Smooth muscle cell (in vitro differentiated cells): Measurements from ENCODE around the gene CPNE7. TPM values are rescaled to one million over a fixed set of nuclear protein-coding genes. Genes with fewer than 3 reads are reported as not detected.
"Not testable (repeated sequence)": the region's sequence is repeated elsewhere in the genome, so short reads cannot be mapped to it uniquely, and the experiment has no call there.

Experiments
- DNase-seq: peaks from one replicate; lab custom pipeline; 2025; ENCODE audit not compliant: unreplicated experiment; lab: John Stamatoyannopoulos, UW
- H2AFZ ChIP-seq: fragments of 200-600 bp; sonication (generic); 2 replicates; pipeline ENCODE4 v1.6.0; 2016; ENCODE audit warnings: antibody characterized with exemption, low read depth, mild to moderate bottlenecking
- H3F3A ChIP-seq: fragments of 200-600 bp; sonication (generic); 2 replicates; pipeline ENCODE4 v1.6.0; 2017; ENCODE audit warnings: antibody characterized with exemption, low read depth
- H3K27ac ChIP-seq: fragments of 200-600 bp; sonication (generic); 2 replicates; pipeline ENCODE4 v1.5.1; 2016; ENCODE audit warnings: low read depth, mild to moderate bottlenecking
- H3K27me3 ChIP-seq: fragments of 200-600 bp; sonication (generic); 2 replicates; pipeline ENCODE4 v1.6.1; 2016; ENCODE audit warnings: low read depth, mild to moderate bottlenecking
- H3K36me3 ChIP-seq: fragments of 200-600 bp; sonication (generic); 2 replicates; pipeline ENCODE4 v1.5.1; 2016; ENCODE audit warnings: low read depth
- H3K4me1 ChIP-seq: fragments of 200-600 bp; sonication (generic); 2 replicates; pipeline ENCODE4 v1.5.1; 2016; ENCODE audit warnings: low read depth
- H3K4me2 ChIP-seq: fragments of 200-600 bp; sonication (generic); 2 replicates; pipeline ENCODE4 v1.6.0; 2016; ENCODE audit warnings: mild to moderate bottlenecking
- H3K4me3 ChIP-seq: fragments of 200-600 bp; sonication (generic); 2 replicates; pipeline ENCODE4 v1.5.1; 2016; ENCODE audit warnings: mild to moderate bottlenecking
- H3K79me2 ChIP-seq: fragments of 200-600 bp; sonication (generic); 2 replicates; pipeline ENCODE4 v1.6.0; 2016; ENCODE audit warnings: low read depth, mild to moderate bottlenecking
- H3K9ac ChIP-seq: fragments of 200-600 bp; sonication (generic); 2 replicates; pipeline ENCODE4 v1.6.0; 2016; ENCODE audit warnings: low read depth
- H3K9me3 ChIP-seq: fragments of 200-600 bp; sonication (generic); replicated peaks from 2 replicates; pipeline ENCODE4 v1.5.1; 2016; ENCODE audit warnings: low read depth
- H4K20me1 ChIP-seq: fragments of 200-600 bp; sonication (generic); 2 replicates; pipeline ENCODE4 v1.6.0; 2016; ENCODE audit warnings: low read depth
- WGBS: methylation state at CpG from one replicate; pipeline ENCODE4 v1.1.7; 2016; ENCODE audit warnings: low lambda C conversion rate; 5-methylcytosine and 5-hydroxymethylcytosine counted together
- polyA plus RNA-seq: library from polyadenylated mRNA; unstranded; fragments of >200 nt; fragmentation: Nextera tagmentation; extraction: Ambion mirVana; gene quantifications from 2 replicates; pipeline ENCODE4 v1.2.1, GENCODE V29; 2016
- total RNA-seq: library from RNA; depleted of rRNA; stranded (reverse); fragments of >200 nt; gene quantifications from 2 replicates; pipeline ENCODE4 v1.2.3, GENCODE V29; 2014
- TF ChIP-seq, protein P1 (sequence below): fragments of 200-600 bp; sonication (generic); IDR thresholded peaks from 2 replicates; pipeline ENCODE4 v1.5.1; 2017; ENCODE audit warnings: borderline replicate concordance, mild to moderate bottlenecking, antibody characterized with exemption; ENCODE audit not compliant: insufficient read depth, poor library complexity, severe bottlenecking

CPNE7 gene
- total and polyA plus RNA-seq, 2 experiments from 2014 or later: 0.14 to 0.58 TPM

DNA sequence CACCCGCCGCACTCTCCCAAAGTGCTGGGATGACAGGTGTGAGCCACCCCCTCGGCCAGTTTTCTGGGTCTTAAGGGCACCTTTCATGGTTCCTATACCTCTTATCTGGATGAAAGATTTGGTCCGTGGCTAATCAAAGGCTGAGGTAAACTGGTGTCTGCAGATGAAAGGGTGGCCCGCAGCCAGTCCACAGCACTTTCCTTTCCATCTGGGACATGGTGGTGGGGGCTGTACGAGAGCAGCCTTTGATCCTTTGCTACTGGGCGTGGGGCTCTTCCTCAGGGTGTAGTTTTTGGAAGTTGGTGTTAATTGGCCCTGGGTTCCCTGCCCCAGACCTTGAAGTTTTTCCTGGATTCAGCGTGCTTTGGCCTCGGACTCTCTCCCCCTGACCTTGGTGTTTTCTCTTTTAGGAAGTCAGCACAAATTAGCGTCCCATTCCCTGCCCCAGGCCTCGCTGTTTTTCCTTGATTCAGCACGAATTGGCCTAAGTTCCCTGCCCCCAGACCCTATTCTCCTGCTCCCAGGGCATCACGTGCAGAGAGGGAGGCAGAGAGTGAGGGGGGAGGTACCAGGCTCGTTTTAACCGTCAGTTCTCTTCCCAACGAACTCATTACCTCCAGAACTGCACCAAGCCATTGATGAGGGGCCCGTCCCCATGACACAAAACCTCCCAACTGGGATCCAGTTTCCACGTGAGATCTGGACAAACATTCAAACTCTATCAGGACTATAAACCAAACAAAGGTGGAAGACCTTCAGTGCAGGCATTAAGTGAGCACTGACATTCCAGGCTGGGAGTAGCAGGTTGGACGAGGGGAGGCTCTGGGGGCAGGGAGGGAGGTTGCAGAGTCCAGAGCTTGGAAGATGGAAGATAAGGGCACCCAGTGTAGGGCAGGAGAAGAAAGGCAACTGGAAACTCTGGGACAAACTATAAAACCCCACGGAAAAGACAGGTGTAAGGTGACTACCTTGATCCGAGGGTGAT is 49.5 kb downstream of the CPNE7 start:
- no peaks in the 10 kb centered on the region for H3K27me3 ChIP-seq
- WGBS: 65% methylated on average over 21 of the region's 21 CpGs
- TF ChIP-seq, protein P1, sequence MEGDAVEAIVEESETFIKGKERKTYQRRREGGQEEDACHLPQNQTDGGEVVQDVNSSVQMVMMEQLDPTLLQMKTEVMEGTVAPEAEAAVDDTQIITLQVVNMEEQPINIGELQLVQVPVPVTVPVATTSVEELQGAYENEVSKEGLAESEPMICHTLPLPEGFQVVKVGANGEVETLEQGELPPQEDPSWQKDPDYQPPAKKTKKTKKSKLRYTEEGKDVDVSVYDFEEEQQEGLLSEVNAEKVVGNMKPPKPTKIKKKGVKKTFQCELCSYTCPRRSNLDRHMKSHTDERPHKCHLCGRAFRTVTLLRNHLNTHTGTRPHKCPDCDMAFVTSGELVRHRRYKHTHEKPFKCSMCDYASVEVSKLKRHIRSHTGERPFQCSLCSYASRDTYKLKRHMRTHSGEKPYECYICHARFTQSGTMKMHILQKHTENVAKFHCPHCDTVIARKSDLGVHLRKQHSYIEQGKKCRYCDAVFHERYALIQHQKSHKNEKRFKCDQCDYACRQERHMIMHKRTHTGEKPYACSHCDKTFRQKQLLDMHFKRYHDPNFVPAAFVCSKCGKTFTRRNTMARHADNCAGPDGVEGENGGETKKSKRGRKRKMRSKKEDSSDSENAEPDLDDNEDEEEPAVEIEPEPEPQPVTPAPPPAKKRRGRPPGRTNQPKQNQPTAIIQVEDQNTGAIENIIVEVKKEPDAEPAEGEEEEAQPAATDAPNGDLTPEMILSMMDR: no peak

DNA sequence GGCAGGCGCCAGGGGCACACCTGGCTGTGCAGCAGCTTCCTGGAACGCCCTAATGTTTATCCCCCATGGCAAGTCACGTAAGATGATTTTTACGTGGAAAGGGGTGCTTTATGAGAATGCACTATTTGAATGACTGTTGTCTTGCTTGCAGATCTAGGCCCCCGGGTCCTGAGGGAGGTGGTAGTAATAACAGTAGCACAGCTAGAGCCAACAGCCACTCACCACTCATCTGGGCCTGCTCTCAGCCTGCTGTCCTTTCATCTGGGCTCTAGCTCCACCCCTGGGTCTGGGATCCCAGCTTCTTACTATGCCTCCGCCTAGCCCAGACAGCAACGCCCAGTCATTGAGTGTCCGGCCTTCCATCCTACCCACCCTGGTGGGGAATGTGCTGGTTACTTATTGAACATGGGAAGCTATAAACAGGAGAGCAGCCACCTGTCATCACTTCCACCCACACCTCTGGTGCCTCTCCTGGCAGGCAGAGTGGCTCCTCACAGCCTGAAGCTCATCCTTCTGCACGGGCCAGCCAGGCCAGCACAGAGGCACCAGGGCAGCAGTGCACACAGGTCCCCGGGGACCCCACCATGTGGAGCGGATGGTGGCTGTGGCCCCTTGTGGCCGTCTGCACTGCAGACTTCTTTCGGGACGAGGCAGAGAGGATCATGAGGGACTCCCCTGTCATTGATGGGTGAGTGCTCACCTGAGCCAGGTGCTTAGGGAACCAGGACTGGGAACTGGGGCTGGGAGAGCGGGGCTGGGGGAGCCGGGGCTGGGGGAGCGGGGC is 54.5 kb downstream of the CPNE7 start:
- Histone ChIP-seq H3K9me3 (no peaks in the 10 kb centered on the region), H2AFZ (no peak overlapping the region), H3K4me2 (no peak overlapping the region), H3K27me3 (peaks cover 5% of the 10 kb centered on the region), H3K79me2 (no peaks in the 10 kb centered on the region), H3K4me1 (no peaks in the 10 kb centered on the region), H3K4me3 (no peak overlapping the region), H4K20me1 (no peaks in the 10 kb centered on the region), H3K9ac (no peak overlapping the region), H3F3A (no peaks in the 10 kb centered on the region), H3K36me3 (no peaks in the 10 kb centered on the region), H3K27ac (no peak overlapping the region)
- no peak for DNase-seq
- WGBS: 86% methylated on average over 17 of the region's 17 CpGs
- TF ChIP-seq, protein P1: no peak

More for the DNA sequence above, 49.5 kb downstream of the CPNE7 start:
- H3K4me2 ChIP-seq: no peak overlapping the region
- H3K9ac ChIP-seq: no peak overlapping the region
- H4K20me1 ChIP-seq: no peaks in the 10 kb centered on the region
- H3K36me3 ChIP-seq: no peaks in the 10 kb centered on the region
- H3K9me3 ChIP-seq: no peaks in the 10 kb centered on the region
- H2AFZ ChIP-seq: no peak overlapping the region
- H3K27ac ChIP-seq: no peak overlapping the region
- H3K4me1 ChIP-seq: no peaks in the 10 kb centered on the region
- DNase-seq: no peak
- no peaks in the 10 kb centered on the region for H3K79me2 ChIP-seq
- H3F3A ChIP-seq: no peaks in the 10 kb centered on the region
- no peak overlapping the region for H3K4me3 ChIP-seq

DNA sequence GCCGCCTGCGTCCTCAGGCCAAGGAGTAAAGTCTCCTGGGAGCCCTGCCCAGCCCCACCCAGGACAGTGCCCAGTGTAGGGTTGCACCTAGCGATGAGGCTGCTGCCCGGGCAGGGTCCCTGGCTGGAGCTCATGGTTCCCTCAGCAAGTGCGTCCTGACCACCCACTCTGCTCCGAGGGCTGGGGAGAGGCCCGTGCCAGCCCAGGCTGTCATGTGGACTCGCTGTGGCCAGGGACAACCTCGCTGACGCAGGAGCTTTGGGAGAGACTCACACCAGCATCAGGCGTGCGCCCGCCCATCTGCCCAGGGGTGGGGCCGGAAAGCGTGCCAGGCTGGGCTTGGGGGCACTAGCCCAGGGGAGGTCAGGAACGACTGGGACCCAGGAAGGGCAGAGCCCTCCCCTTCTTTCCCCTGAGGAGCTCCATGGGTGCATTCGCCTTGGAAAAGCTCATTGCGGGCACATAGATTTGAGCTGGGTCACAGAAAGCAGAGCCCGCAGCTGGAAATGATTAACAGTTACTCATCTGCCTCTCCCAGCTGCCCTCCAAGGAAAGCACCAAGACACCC is 57.6 kb downstream of the CPNE7 start:
- Histone ChIP-seq H3K4me3 (no peak overlapping the region), H4K20me1 (no peaks in the 10 kb centered on the region), H3K4me1 (no peaks in the 10 kb centered on the region), H3K9me3 (no peaks in the 10 kb centered on the region), H3K27ac (no peak overlapping the region), H3K27me3 (peaks cover 5% of the 10 kb centered on the region), H3K36me3 (no peaks in the 10 kb centered on the region), H2AFZ (no peak overlapping the region), H3K79me2 (no peaks in the 10 kb centered on the region), H3F3A (no peaks in the 10 kb centered on the region), H3K4me2 (no peak overlapping the region), H3K9ac (no peak overlapping the region)
- TF ChIP-seq, protein P1: no peak
- 80% methylated on average over 18 of the region's 19 CpGs for WGBS
- no peak for DNase-seq

DNA sequence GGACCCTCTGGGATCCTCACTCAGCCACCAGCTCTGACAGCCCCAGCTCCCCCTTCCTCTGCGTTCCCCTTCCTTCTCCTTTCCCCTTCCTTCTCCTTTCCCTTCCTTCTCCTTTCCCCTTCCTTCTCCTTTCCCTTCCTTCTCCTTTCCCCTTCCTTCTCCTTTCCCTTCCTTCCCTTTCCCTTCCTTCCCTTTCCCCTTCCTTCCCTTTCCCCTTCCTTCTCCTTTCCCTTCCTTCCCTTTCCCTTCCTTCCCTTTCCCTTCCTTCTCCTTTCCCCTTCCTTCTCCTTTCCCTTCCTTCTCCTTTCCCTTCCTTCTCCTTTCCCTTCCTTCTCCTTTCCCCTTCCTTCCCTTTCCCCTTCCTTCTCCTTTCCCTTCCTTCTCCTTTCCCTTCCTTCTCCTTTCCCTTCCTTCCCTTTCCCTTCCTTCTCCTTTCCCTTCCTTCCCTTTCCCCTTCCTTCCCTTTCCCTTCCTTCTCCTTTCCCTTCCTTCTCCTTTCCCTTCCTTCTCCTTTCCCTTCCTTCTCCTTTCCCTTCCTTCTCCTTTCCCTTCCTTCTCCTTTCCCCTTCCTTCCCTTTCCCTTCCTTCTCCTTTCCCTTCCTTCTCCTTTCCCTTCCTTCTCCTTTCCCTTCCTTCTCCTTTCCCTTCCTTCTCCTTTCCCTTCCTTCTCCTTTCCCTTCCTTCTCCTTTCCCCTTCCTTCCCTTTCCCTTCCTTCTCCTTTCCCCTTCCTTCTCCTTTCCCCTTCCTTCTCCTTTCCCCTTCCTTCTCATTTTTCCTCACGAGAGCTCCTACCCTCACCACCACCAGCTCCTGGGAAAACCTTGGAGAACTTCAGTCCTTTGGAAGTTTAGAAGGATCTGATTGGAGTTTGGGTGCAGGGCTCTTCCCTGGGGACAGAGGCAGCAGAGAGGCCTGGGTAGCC is 59.2 kb downstream of the CPNE7 start:
- not testable (repeated sequence) for H3K9me3 ChIP-seq, H3K4me2 ChIP-seq, H3F3A ChIP-seq, H3K27me3 ChIP-seq, H3K27ac ChIP-seq, H3K4me1 ChIP-seq, H3K9ac ChIP-seq, H2AFZ ChIP-seq, H4K20me1 ChIP-seq, H3K36me3 ChIP-seq, DNase-seq, H3K79me2 ChIP-seq, H3K4me3 ChIP-seq
- WGBS: 73% methylated on average over 2 of the region's 2 CpGs
